ENCODE measurements around the gene PRDM5. TPM values are rescaled to one million over a fixed set of nuclear protein-coding genes. Genes with fewer than 3 reads are reported as not detected.

The PRDM5 gene
- polyA plus RNA-seq, 1 donor from 2014 or later, result 1.6 TPM

- Histone ChIP-seq H3K9me3 (ENCODE audit: low read length) (no peaks in the 10 kb centered on the region), H3K9me2 (ENCODE audit: insufficient read depth, low read length) (no peaks in the 10 kb centered on the region), H3K4me3 (ENCODE audit: low read length) (no peak overlapping the region), H3K9ac (ENCODE audit: low read length) (no peak overlapping the region), H3K27me3 (ENCODE audit: insufficient read depth, low read depth, low read length) (no peaks in the 10 kb centered on the region), H3K4me2 (ENCODE audit: low read length) (no peak overlapping the region), H3K36me3 (ENCODE audit: insufficient read depth, low read length) (no peaks in the 10 kb centered on the region), H2AFZ (ENCODE audit: low read depth, low read length) (no peak overlapping the region), H3K79me2 (replicated peaks; ENCODE audit: insufficient read depth, low read length) (no peaks in the 10 kb centered on the region), H3K27ac (ENCODE audit: low read length) (no peak overlapping the region), H4K20me1 (ENCODE audit: insufficient read depth) (no peaks in the 10 kb centered on the region), H3F3A (ENCODE audit: insufficient read depth, low read length, poor library complexity, severe bottlenecking) (no peaks in the 10 kb centered on the region)
- TF ChIP-seq TAF1 (IDR thresholded peaks at IDR 0.05; ENCODE audit: low read depth), result no peak
- no peak for TF ChIP-seq REST (IDR thresholded peaks at IDR 0.05; ENCODE audit: borderline replicate concordance)
- TF ChIP-seq EP300 (conservative IDR thresholded peaks at IDR 0.05; ENCODE audit: poor library complexity, severe bottlenecking), result no peak
- TF ChIP-seq RAD21 (conservative IDR thresholded peaks at IDR 0.05), result no peak
- TF ChIP-seq CTCF (IDR thresholded peaks at IDR 0.05; ENCODE audit: poor library complexity, severe bottlenecking), result no peak
- no peak for TF ChIP-seq MXI1 (conservative IDR thresholded peaks at IDR 0.05; ENCODE audit: poor library complexity, severe bottlenecking)
- TF ChIP-seq SMC3 (conservative IDR thresholded peaks at IDR 0.05; ENCODE audit: poor library complexity), result no peak
- no peak for TF ChIP-seq EZH2 (IDR thresholded peaks at IDR 0.05; ENCODE audit: borderline replicate concordance, insufficient read depth, low read length, poor library complexity, severe bottlenecking)
- TF ChIP-seq POLR2AphosphoS5 (IDR thresholded peaks at IDR 0.05), result no peak
Measured at GRCh38 chr4:120855307-120856001, 67.1 kb downstream of the PRDM5 start.

- H3K9me2 ChIP-seq (ENCODE audit: insufficient read depth, low read length), result no peaks in the 10 kb centered on the region
- no peaks in the 10 kb centered on the region for H4K20me1 ChIP-seq (ENCODE audit: insufficient read depth)
- H3K79me2 ChIP-seq (replicated peaks; ENCODE audit: insufficient read depth, low read length), result no peaks in the 10 kb centered on the region
- no peak overlapping the region for H2AFZ ChIP-seq (ENCODE audit: low read depth, low read length)
- no peaks in the 10 kb centered on the region for H3K36me3 ChIP-seq (ENCODE audit: insufficient read depth, low read length)
- no peak overlapping the region for H3K9ac ChIP-seq (ENCODE audit: low read length)
- no peak overlapping the region for H3K4me2 ChIP-seq (ENCODE audit: low read length)
- no peaks in the 10 kb centered on the region for H3F3A ChIP-seq (ENCODE audit: insufficient read depth, low read length, poor library complexity, severe bottlenecking)
- no peak overlapping the region for H3K27ac ChIP-seq (ENCODE audit: low read length)
- TF ChIP-seq EZH2 (IDR thresholded peaks at IDR 0.05; ENCODE audit: borderline replicate concordance, insufficient read depth, low read length, poor library complexity, severe bottlenecking) (no peak), TAF1 (IDR thresholded peaks at IDR 0.05; ENCODE audit: low read depth) (no peak), REST (IDR thresholded peaks at IDR 0.05; ENCODE audit: borderline replicate concordance) (no peak), MXI1 (conservative IDR thresholded peaks at IDR 0.05; ENCODE audit: poor library complexity, severe bottlenecking) (no peak), POLR2AphosphoS5 (IDR thresholded peaks at IDR 0.05) (no peak), CTCF (IDR thresholded peaks at IDR 0.05; ENCODE audit: poor library complexity, severe bottlenecking) (no peak)
- no peak overlapping the region for H3K4me3 ChIP-seq (ENCODE audit: low read length)
- H3K9me3 ChIP-seq (ENCODE audit: low read length), result no peaks in the 10 kb centered on the region
- no peaks in the 10 kb centered on the region for H3K27me3 ChIP-seq (ENCODE audit: insufficient read depth, low read depth, low read length)
Measured at GRCh38 chr4:120853161-120853935, 69.2 kb downstream of the PRDM5 start.
